ENCODE results near the gene KRT4. TPM values are rescaled to one million over a fixed set of nuclear protein-coding genes. Genes with fewer than 3 reads are reported as not detected.

Gene KRT4
- total and polyA plus RNA-seq, 10 donors: 0.37 to 3.4 (median 0.97) TPM; not detected in 6

DNA sequence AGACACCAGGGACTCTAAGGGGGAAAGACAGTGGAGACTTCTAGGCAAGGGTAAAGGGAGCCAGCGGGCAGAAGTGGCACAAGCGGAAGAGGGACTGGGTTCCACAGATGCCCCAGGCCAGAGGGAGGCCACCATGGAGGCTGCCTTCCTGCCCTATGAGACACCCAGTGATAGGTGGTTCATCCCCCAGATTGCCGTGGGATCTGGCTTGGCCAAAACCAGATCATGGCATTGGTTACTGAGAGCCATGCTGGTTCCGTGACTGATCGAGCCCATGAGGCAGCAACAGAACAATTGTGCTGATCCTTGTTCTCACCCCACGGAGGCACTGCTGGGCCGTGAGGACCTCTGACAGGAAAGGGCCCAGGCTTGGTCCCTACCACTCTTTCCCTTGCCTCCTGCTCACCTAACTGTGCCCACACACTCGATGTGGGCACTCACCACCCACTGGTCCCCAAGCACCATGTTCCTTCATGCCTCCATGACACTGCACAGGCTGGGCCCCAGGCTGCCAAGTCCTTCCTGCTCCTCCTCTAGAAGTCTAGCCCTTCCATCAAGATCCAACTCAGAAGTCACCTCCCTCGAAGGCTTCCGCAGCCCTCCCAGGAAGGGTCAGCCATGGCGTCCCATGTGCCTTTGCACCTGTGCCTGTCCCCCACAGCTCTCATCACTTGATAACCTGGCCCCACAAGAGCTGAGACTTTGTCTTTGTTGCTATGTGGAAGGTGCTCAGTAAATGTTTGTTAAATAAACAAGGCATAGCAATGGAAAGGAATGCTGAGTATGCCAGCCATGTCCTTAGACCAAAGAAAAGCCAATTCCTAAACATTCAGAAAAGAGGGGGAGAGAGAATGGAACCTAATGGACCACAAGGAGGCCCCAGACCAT lies 12.9 kb upstream of the KRT4 start:
- H3K27ac ChIP-seq: peak overlapping the region in 1 of 8 donors; percentile 44
- TF ChIP-seq POLR2AphosphoS5 (IDR thresholded peaks at IDR 0.05) (no peak), POLR2A (IDR thresholded peaks at IDR 0.05) (no peak), CTCF (IDR thresholded peaks at IDR 0.05 in 8 of 11, conservative IDR thresholded peaks at IDR 0.05 in 3 of 11) (no peak)
- peaks cover 0 to 5% (median under 1%) of the 10 kb centered on the region in 6 donors for H3K4me1 ChIP-seq
- no peaks in the 10 kb centered on the region for H3K36me3 ChIP-seq
- intact Hi-C loops (cut with DNase I; ENCODE audit: low total_unique reads): no loop called here
- WGBS, 5 donors: 88 to 95% (median 90%) methylated on average over 11 of the region's 11 CpGs
- H3K4me3 ChIP-seq: no peak overlapping the region
- H3K27me3 ChIP-seq (replicated peaks in 1 of 7): peaks cover 0 to 7% (median 0%) of the 10 kb centered on the region in 7 donors
- no peak for DNase-seq
- H3K9me3 ChIP-seq: no peaks in the 10 kb centered on the region

DNA sequence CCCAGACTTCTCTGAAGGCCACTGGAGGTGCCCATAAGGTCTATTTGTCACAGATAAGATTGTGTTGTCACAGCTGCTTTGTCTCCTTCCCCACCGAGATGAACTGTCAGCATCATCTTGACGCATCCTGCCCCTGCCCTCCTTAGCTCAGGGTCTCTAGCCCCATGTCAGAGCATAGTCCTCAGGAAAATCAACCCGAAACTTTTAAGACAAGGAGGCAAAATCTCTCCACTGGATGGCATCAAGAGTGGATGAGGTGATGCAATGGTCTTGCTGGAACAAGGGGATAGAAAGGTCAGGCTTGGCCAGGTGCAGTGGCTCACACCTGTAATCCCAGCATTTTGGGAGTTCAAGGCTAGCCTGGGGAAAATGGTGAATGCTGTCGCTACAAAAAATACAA lies 12.0 kb upstream of the KRT4 start:
- intact Hi-C loops (cut with DNase I; ENCODE audit: low total_unique reads): no loop called here
- no peak overlapping the region for H3K27ac ChIP-seq
- H3K4me3 ChIP-seq: no peak overlapping the region
- no peak for TF ChIP-seq POLR2AphosphoS5 (IDR thresholded peaks at IDR 0.05)
- no peak for TF ChIP-seq POLR2A (IDR thresholded peaks at IDR 0.05)
- TF ChIP-seq CTCF (IDR thresholded peaks at IDR 0.05 in 8 of 11, conservative IDR thresholded peaks at IDR 0.05 in 3 of 11): no peak
- peaks cover 0 to 8% (median 1%) of the 10 kb centered on the region in 6 donors for H3K4me1 ChIP-seq
- H3K9me3 ChIP-seq: no peaks in the 10 kb centered on the region
- H3K36me3 ChIP-seq: no peaks in the 10 kb centered on the region
- peaks cover 0 to 11% (median 0%) of the 10 kb centered on the region in 7 donors for H3K27me3 ChIP-seq (replicated peaks in 1 of 7)
- DNase-seq: peak; percentile 6
- 64 to 90% (median 79%) methylated on average over 4 of the region's 4 CpGs for WGBS, 5 donors

GRCh38 chr12:52824741-52825410 lies 11.0 kb upstream of the KRT4 start:
- Histone ChIP-seq H3K4me1 (peaks cover 0 to 8% (median 1%) of the 10 kb centered on the region in 6 donors), H3K27me3 (replicated peaks in 1 of 7) (peaks cover 0 to 11% (median 0%) of the 10 kb centered on the region in 7 donors), H3K4me3 (no peak overlapping the region), H3K9me3 (no peaks in the 10 kb centered on the region), H3K27ac (no peak overlapping the region), H3K36me3 (no peaks in the 10 kb centered on the region)
- peak; percentile 18 for DNase-seq
- intact Hi-C loops (cut with DNase I; ENCODE audit: low total_unique reads): no loop called here
- no peak for TF ChIP-seq CTCF (IDR thresholded peaks at IDR 0.05 in 8 of 11, conservative IDR thresholded peaks at IDR 0.05 in 3 of 11)
- WGBS, 5 donors: 76 to 87% (median 82%) methylated on average over 5 of the region's 5 CpGs
